ENCODE results near the gene TAF12.
"Not testable (repeated sequence)": the region's sequence is repeated elsewhere in the genome, so short reads cannot be mapped to it uniquely, and the experiment has no call there.

TAF12 gene

DNA sequence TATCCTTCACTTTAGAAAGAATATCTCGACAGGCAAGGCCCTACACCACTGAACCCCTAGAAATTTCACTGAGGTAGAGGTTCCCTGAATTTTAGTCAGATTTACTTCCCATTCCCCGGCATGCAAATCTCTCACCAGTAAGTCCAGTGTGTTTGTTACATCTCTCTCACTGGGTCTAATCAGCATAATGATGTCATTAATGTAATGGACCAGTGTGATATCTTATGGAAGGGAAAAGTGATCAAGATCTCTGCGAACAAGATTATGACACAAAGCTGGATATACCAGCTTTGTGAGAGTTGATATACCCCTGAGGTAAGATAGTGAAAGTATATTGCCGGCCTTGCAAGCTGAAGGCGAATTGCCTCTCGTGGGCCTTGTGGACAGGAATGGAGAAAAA is 13.5 kb upstream of the TAF12 start:
- TF ChIP-seq, protein P1, sequence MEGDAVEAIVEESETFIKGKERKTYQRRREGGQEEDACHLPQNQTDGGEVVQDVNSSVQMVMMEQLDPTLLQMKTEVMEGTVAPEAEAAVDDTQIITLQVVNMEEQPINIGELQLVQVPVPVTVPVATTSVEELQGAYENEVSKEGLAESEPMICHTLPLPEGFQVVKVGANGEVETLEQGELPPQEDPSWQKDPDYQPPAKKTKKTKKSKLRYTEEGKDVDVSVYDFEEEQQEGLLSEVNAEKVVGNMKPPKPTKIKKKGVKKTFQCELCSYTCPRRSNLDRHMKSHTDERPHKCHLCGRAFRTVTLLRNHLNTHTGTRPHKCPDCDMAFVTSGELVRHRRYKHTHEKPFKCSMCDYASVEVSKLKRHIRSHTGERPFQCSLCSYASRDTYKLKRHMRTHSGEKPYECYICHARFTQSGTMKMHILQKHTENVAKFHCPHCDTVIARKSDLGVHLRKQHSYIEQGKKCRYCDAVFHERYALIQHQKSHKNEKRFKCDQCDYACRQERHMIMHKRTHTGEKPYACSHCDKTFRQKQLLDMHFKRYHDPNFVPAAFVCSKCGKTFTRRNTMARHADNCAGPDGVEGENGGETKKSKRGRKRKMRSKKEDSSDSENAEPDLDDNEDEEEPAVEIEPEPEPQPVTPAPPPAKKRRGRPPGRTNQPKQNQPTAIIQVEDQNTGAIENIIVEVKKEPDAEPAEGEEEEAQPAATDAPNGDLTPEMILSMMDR (IDR thresholded peaks at IDR 0.05; ENCODE audit: insufficient read depth, low read length, missing control alignments) = no peak
- ChIA-PET POLR2A (no interaction called here), CTCF (interaction anchor here (1.3 to 1.5 kb wide), 2 partner anchors 80 to 221 kb away, joined by 3 to 6 read pairs; no protein-coding TSS in a partner anchor)

DNA sequence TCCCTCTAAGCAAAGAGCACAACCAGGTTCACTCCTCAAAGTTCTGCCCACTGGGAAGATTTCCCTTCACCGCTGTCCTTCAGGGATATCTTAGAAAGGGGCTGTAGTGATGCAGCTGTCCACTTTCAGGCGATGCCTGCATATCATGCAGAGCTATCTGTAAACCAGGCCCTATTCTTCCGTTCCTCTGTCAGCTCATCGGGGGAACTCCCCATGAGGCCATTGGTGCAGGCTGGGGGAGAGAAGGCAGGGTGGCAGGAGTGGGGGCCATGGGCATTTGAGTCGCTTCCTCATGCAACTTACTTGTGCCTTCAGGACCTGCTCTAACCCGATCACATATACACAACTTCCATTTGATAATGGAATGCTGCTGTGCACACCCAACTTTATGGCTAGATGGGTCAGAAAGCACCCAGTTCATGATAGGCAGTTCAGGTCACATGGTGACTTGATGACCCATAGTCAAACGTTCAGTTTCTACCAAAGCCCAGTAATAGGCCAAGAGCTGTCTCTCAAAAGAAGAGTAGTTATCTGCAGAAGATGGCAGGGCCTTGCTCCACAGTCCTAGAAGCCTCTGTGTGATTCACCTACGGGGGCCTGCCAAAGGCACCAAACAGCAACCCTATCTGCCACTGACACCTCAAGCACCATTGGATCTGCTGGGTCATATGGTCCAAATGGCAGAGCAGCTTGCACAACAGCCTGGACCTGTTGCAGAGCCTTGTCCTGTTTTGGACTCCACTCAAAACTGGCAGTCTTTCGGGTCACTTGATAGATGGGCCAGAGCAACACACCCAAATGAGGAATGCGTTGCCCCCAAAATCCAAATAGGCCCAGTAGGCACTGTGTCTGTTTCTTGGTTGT is 12.8 kb upstream of the TAF12 start:
- H3K4me3 ChIP-seq (ENCODE audit: low read depth, low read length); POLR2A ChIA-PET; DNase-seq (ENCODE audit: low read depth, low spot score): not testable (repeated sequence)
- CTCF ChIA-PET = interaction anchor here (1.2 to 1.5 kb wide), 2 partner anchors 80 to 221 kb away, joined by 6 to 7 read pairs; no protein-coding TSS in a partner anchor

More for the DNA sequence above, 13.5 kb upstream of the TAF12 start:
- DNase-seq (ENCODE audit: low read depth, low spot score) = no peak
- H3K4me3 ChIP-seq (ENCODE audit: low read depth, low read length) = no peak overlapping the region

DNA sequence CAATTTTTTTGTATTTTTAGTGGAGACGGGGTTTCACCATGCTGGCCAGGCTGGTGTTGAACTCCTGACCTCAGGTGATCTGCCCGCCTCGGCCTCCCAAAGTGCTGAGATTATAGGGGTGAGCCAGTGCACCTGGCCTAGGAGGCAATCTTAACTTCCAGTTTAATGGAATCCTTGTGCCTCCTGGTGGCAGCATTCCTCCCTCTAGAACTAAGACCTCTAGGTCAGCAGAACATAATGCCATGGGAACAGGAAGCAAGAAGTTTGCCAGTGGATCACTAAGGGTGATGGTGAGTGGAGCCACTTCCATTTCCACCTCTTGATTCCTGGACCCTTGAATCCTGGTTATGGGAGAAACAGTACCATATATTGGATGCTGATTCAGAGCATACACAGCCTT is 11.0 kb upstream of the TAF12 start:
- not testable (repeated sequence) for DNase-seq (ENCODE audit: low read depth, low spot score)

DNA sequence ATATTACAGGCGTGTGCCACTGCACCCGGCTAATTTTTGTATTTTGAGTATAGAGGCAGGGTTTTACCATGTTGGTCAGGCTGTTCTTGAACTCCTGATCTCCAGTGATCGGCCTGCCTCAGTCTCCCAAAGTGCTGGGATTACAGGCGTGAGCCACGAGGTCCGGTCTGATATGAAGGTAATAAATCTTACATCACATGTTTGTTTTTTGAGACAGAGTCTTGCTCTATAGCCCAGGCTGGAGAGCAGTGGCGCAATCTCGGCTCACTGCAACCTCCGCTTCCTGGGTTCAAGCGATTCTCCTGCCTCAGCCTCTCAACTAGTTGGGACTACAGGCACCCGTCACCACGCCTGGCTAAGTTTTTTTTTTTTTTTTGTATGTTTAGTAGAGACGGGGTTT is 10.2 kb upstream of the TAF12 start:
- POLR2A ChIA-PET; DNase-seq (ENCODE audit: low read depth, low spot score); H3K4me3 ChIP-seq (ENCODE audit: low read depth, low read length): not testable (repeated sequence)
- CTCF ChIA-PET = interaction anchor here (1.3 to 1.8 kb wide), 2 partner anchors 224 to 229 kb away, joined by 5 to 6 read pairs; no protein-coding TSS in a partner anchor

More for the DNA sequence above, 11.0 kb upstream of the TAF12 start:
- H3K4me3 ChIP-seq (ENCODE audit: low read depth, low read length); POLR2A ChIA-PET: not testable (repeated sequence)
- CTCF ChIA-PET = interaction anchor here (1.3 kb wide), 1 partner anchor 223 kb away, joined by 6 read pairs; no protein-coding TSS in a partner anchor
- TF ChIP-seq, protein P1 (IDR thresholded peaks at IDR 0.05; ENCODE audit: insufficient read depth, low read length, missing control alignments) = peak; percentile 30

DNA sequence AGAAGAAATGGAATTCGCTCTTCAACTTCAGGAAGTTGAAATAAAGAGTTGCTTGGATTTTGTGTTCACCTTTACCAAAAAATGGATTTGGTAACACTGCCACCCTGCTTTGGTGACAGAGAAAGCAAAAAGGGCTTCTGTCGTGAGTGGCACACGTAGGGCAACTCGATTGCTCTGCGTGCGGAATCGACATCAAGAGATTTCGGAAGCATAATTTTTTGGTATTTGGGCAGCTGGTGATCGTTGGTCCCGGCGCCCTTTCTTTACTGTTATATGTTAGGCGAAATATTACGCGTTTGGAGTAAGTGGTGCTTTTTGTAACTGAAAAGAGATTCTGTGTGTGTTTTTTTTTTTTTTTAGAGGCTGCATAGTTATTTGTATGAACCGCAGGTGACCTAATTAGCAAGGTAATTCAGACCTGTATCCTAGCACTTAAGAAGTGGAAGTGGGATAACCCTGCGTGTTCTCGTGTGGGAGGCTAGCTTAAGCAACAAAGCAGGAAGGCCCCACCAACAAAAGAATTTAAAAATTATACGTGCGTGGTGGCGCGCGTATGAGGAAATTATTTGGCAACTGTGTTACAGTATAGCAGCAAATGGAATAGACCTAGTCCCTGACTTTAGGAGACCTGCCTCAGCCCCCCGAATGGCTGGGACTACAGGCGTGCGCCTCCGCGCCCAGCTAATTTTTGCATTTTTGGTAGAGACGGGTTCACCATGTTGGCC is 5.8 kb upstream of the TAF12 start, which contains the start of gene RNU11:
Gene RNU11 (plus strand): TSS at position 127 of the 725 bp plus-strand sequence.
- H3K4me3 ChIP-seq (ENCODE audit: low read depth, low read length) = peak within 1 kb of the TSS; percentile 57
- DNase-seq (ENCODE audit: low read depth, low spot score) = peak; percentile 95
- ChIA-PET CTCF (interaction anchor here (0.8 kb wide), 1 partner anchor 228 kb away, joined by 3 read pairs; no protein-coding TSS in a partner anchor), POLR2A (interaction anchor here (0.6 to 2.3 kb wide), 18 partner anchors 8 to 533 kb away, joined by 3 to 28 read pairs (median 6); partner anchors contain the start of genes GMEB1, SRSF4, TRNAU1AP and YTHDF2)
- TF ChIP-seq, protein P1 (IDR thresholded peaks at IDR 0.05; ENCODE audit: insufficient read depth, low read length, missing control alignments) = no peak

DNA sequence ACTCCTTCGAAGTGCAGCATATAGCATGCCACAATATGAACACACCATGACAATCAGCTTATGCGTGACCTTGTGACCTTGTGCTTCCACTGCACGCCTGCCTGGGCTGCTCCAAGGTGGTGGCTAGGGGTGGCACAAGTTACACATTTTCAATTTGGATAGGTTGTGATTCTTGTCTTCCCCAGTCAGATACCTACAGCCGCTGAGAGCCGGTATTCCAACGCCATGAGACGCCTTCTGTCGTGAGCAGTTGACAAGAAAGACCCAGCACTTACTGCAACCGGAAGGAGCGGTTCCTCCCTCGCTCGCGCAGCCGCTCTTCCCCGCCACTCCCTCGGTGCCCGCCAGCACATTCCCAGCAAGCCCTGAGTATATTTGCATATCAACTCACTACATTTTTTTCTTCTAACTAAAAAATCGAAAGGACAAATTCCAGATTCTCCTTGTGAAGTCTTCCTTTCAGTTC is 5.2 kb upstream of the TAF12 start:
- peak; percentile 65 for DNase-seq (ENCODE audit: low read depth, low spot score)
- H3K4me3 ChIP-seq (ENCODE audit: low read depth, low read length) = peak overlapping the region; percentile 57
- ChIA-PET POLR2A (interaction anchor here (0.7 to 2.3 kb wide), 15 partner anchors 8 to 294 kb away, joined by 3 to 28 read pairs (median 6); partner anchors contain the start of genes GMEB1, TRNAU1AP and YTHDF2), CTCF (interaction anchor here (0.8 to 0.9 kb wide), 2 partner anchors 88 to 229 kb away, joined by 3 read pairs; no protein-coding TSS in a partner anchor)
- TF ChIP-seq, protein P1 (IDR thresholded peaks at IDR 0.05; ENCODE audit: insufficient read depth, low read length, missing control alignments) = no peak

Data from AG04449 (cell line).